Middle frontal gyrus (tissue), 1 donor: Measurements from ENCODE around the gene DRC7.

ENCODE experiments used
- DNase-seq: peaks from one replicate; pipeline ENCODE4 v3.0.0-alpha.2; 2015; ENCODE audit warnings: low spot score; ENCODE audit errors: extremely low spot score

The DRC7 gene

DNA sequence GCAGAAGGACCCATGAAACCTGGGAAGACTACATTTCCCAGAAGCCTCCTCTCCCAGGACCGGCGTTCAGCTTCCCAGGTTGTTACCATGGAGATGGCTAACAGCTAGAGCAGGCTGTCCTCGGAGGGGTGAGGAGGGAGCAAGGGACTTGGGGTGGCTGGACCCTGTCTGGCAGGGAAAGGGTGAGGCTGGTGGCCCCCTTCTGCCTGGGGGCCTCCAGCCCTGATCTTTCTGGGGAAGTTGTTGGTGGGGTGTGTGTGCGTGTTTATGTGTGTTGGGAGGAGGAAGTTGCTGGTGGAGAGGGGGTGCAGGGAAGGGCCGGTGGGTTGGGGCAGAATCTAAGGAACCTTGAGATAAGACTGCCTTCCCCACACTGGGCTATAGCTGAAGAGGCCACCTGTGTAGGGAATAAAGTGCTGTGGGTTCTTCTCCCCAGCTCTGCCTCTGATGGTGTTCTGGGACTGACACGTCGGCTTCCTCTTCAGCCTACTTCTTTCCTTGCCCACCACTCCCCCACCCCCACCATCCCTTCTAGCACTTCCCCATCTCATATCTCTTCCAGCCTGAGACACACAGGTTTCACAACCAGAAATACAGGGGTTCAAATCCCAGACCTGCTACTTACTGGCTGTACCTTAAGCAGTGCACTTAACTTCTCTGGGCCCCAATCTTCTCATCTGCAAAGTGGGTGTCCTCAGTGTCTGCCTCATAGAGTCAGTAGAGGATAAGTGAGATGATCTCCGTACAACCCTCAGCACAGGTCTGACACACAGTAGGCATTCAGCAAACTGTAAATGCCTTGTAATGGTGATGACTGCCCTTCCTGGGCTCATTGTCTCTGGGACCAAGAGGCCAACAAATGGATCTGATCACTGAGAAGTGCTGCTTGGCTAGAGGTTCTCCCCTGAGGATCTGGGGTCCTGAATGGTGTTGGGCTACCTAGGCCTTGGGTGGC, at the start of gene DRC7:
TSS of gene DRC7 (plus strand) at position 82 of the 955 bp plus-strand sequence. CDS start 3,144 bp downstream, outside the sequence.
- DNase-seq = peak; percentile 18

DNA sequence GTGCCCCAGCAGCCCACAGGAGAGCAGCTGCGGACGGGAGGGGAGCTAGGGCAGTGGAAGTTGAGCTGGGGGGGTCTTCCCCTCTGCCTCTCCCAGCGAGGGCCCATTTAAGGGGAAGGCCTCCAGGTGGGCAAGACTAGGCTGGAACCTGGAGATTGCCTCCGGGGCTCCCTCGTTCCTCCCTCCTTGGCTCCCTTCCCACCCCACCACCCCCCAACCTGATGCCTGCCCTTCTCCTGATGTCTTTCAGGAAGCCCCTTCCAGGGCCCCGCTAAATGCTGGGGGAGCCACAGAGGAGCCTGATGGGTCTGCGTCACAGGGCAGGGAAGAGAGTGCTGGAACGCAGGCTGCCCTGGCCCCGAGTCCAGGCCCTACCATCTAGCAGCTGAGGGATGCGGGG, 49.4 kb upstream of the DRC7 start:
- no peak for DNase-seq

DNA sequence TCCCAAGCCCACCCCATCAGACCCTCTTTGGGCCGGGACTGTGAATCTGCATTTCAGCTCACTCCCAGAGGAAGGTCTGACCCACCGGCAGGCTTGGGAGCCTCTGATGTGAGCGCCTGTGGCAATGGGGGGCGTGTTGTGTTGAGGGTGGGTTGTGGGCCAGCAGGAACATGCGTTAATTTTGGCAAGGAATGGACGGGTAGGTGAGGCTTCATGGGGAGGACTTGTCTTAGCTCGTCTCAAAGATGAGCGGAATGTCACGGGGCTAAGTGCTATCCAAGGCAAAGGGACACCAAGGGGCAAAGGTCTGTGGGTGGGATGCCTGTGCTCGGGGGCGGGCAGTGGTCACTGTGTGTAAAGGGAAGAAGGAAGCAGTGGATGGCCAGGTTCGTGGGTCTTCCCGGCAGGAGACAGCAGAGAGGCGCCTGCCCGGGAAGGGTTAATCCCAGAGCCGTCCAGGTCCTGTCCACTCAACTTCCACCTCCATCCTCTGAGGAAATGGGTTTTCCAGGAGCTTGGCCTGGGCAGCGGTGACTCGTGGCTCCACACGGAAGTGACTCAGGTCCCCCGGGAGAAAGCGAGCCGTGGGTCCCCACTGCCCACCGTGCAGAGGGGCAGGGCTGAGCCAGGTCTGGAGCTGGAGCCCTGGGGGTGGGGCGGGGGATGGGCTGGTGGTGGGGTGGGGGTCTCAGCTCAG, 48.8 kb upstream of the DRC7 start:
- DNase-seq = no peak

DNA sequence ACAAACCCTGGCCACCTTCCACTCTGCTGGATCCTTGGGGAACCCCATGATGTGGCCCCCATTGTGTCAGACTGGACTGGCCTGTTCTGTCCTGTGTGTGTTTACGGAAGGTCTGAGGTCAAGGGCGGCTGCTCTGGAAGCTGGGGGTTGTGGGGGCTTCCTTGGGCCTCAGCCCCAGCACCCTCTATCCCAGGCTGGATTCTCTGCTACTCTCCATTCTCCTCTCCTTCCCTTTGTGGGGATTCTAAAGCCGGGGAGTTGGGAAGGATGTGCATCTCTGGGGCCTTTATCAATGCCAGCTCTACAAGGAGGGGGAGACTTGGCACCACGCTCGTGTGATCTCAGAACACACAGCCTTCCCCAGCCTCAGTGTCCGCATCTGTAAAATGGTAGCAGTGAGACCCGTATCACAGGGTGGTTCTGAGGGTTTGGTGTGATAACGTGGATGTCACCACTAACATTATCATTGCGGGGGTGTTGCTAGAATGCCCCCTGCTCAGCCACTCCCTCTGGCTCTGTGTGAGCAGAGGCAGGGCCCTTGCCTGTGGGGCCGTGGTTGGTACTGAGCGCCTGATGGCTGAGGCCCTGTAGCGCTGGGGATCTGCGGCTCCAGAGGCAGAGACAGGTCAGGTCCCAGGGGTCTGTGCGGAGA, 48.1 kb upstream of the DRC7 start:
- no peak for DNase-seq

DNA sequence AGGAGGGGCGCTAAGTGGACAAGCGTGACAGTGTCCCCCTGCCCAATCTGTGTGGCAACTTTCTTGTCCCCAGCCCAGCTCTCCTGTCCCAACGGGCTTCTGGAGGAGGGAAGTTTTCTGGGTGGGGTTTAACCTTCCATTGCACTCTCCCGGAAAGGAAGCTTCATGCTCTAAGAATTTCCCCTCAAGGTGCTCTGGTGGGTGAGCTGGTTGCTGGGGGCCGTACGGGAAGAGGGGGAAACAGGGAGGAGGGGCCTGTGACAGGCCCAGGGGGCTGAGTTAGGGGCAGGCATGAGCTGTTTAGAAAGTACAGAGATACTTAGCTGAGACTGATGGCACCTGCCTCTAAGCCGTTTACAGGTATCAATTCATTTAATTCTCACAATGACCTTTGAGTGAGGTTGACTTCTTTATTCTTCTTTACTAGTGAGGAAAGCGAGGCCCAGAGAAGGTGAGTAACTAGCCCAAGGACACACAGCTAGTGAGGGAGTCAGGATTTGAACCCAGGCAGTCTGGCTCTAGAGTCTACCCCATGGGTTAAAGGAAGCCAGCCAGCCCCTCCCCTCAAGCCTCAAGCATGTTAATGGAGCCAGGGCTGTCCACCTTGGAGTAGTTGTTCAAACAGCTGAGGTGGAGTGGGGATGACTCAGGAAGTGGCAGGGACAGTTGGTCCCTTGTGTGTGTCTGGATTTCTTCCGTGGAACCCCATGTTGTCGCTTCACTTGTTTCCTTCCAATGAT, 47.3 kb upstream of the DRC7 start:
- DNase-seq = no peak

DNA sequence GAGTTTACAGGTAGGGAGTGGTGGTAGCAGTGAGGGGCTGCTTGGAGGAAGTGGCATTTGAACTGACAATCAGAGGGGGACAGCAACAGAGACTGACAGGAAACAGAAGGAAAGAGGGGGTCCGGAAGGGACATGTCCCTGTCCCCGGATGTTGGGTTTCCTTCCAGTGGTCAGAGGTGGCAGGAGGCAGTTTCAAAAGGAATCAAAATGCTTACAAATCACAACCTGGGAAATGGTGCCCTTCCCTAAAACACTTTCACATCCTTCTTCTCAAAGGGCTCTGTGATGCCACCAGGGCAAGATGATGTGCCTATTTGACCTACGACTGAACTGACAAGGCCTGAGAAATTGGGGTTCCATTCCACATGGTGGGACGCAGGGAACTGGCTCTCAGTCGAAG, 46.5 kb upstream of the DRC7 start:
- no peak for DNase-seq

DNA sequence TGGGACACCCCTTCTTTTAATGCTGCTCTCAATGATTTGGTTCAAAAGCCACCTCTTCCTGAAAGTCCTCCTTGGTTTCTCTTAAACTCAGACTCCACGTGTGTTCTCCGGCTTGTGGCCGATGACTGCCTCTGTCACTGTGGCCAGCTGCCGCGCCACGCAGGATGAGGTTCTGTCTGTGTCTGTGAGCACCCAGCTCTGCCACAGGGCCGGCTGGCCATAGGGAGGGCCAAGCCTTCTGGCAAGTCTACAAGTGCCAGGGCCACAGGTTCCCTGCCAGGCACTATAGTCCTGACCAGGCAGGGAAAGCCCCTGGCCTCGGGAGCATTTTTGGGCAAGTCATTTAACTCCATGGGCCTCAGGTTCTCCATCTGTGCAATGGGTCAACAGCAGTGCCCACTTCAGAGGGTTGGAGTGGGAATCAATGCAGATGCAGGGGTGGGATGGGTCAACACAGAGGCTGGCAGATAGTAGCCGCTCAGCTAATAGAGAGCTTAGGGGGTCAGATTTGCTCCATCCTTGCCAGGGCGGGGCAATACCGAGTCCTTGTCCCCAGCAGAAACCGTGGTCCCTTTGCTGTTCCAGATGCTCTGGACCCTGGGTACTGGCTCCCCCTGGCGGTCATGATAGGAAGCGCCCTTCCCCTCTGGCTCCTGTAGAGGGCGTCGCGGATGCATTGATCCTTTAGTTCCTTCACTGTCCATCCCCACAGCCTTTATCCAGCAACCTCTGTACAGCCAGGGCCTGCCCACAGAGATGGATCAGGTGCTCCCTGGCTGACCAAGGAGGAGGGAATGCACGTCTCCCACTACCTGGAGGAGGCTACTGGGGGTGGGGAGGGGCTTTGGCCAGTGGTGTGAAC, 45.8 kb upstream of the DRC7 start:
- DNase-seq = peak; percentile 66

- no peak for DNase-seq
Measured at GRCh38 chr16:57649443-57649751, 45.2 kb upstream of the DRC7 start.

- no peak for DNase-seq
Measured at GRCh38 chr16:57649846-57650245, 44.8 kb upstream of the DRC7 start.

DNA sequence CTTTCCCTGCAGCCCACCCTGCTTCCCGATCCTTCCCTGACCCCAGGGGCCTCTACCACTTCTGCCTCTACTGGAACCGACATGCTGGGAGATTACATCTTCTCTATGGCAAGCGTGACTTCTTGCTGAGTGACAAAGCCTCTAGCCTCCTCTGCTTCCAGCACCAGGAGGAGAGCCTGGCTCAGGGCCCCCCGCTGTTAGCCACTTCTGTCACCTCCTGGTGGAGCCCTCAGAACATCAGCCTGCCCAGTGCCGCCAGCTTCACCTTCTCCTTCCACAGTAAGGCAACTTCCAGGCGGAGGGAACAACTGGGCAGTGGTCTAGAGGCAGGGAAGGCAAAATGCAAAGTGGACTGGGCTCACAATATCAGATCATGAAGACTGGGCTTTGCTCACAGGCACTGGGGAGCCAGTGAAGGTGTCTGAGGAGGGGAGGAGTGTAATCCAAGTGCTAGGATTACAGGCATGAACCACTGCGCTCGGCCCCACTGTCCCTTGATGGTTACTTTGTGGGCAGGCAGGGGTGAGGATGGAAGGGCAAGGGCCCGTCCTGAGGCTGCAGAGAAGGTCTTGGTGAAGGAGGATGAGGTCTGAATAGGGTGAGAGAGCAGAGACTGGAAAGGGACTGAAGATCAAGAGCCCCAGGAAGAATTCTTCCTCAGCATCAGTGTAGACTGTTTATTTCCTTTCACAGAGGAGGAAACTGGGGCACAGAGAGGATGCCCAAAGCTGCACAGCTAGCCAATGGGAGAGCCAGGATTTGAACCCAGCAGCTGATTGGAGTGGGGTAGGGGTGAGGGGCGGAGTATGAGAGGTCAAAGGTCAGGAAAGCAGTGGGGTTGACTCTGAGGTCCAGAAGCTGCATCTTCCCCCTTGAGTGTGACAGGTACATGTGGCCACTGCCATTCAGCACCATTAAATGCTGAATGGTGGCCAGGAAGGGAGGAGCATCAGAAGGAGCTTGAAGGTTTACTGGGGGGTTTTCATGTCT, 43.0 kb upstream of the DRC7 start:
- no peak for DNase-seq

- DNase-seq = no peak
Measured at GRCh38 chr16:57652695-57653471, 41.7 kb upstream of the DRC7 start.

DNA sequence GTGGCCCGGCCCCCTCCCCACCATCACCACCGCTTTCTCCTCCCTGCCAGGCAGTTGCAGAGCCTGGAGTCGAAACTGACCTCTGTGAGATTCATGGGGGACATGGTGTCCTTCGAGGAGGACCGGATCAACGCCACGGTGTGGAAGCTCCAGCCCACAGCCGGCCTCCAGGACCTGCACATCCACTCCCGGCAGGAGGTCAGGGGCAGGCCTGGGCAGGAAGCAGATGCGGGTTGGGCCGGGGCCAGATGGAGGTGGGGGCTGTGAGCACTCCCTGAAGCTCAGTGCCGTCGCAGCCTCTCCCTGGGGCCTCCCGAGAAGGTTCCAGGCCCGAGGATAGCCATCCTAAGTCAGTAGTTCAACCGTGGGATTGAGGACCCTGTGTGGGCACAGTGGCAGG, 40.7 kb upstream of the DRC7 start:
- no peak for DNase-seq

DNA sequence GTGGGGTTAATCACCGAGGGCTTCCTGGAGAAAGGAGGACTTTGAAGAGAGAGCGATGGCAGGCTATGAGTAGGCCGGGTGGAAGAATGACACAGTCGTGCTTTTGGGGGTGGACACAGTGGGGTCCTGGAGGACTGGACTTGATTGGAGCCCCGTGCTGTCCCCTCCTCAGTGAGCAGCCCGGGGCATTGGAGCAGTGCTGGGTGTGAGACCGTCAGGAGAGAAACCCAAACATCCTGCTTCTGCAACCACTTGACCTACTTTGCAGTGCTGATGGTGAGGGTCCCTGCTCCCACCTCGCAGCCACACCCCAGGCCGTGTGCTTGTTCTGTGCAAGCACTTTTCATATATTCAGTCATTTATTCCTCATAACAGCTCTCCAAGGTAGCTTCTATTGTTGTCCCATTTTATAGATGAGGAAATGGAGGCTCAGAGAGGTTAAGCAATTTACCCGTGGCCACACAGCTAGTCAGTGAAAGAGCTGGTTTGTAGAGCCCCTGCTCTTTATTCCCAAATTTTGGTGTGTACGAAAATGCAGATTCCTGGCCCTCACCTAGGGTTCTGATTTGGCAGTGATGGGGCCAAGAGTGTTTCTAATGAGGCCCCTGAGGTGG, 38.2 kb upstream of the DRC7 start:
- DNase-seq = no peak

DNA sequence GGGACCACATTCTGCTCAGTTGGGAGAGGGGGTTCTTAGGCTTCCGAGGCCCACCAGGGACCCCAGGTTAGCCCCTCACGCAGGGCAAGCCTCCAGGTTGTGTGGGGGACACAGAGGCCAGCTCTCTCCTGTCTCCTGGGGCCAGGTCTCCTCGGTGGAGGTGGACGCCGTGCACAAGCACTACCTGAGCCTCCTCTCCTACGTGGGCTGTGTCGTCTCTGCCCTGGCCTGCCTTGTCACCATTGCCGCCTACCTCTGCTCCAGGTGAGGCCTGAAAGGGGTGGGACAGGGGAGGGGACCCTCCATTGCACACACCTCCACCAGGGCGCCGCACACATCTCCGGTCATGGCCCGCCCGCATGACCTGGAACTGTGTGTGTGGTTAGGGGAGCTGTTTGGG, 37.4 kb upstream of the DRC7 start:
- no peak for DNase-seq

DNA sequence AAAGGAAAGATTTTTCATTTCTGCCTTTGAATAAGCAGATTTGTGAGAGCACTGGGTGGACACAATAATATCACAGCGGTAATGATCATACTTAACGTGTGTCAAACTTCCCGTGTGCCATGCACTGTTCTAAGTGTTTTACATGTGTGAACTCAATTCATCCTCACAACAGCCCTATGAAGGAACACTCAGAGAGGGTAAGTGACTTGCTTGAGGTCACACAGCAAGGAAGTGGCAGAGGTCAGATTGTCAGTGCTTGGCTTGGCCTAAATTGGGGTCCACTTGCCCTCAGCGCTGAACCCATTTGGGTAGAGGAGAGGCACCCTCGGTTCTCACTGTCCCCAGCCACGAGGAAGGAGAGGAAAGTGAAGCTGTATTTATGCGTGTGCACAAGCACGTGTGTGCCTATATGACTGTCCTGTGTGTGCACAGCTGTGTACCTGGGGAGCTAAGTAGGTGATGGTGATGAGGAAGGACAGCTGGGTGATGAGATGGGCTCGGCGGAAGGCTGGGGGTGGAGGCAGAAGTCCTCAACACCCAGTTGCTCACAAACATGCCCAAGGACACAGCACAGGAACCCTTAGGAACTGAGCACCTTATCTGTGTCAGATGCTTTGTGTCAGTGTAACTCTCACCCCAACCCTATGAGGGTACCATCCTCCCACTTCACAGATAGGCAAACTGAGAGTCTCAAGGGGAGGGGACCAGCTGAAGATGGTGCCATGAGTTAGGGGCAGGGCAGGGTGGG, 36.3 kb upstream of the DRC7 start:
- DNase-seq = no peak

GRCh38 chr16:57658878-57659674, 35.5 kb upstream of the DRC7 start:
- no peak for DNase-seq
